NCI-H82 treated with DMSO at 0.1 percent for 48 hours (cell line): ENCODE data around the gene DCP1B.

Experiments used
- DNase-seq: peaks from one replicate; lab custom pipeline; 2025; ENCODE audit not compliant: unreplicated experiment; lab: John Stamatoyannopoulos, UW

The DCP1B gene

GRCh38 chr12:1907652-1908611 lies 96.3 kb downstream of the DCP1B start:
- DNase-seq = no peak

- no peak for DNase-seq
Measured at GRCh38 chr12:1906579-1906978, 97.7 kb downstream of the DCP1B start.

DNA sequence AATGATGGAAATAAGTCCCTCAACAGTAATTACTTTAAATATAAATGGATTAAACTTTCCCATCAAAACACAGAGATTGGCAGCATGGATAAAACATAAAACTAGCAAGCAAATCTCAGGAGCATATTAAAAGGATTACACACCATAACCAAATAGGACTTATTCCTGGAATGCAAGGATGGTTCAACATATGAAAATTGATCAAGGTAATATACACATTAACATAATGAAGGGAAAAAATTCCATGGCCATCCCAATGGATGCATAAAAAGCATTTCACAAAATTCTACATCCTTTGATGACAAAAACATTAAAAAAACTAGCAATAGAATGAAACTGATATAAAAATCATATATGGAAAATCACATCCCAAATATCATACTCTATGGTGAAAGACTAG lies 99.4 kb downstream of the DCP1B start:
- no peak for DNase-seq

GRCh38 chr12:1896964-1897363 lies 107.3 kb downstream of the DCP1B start:
- DNase-seq = no peak
